NB4 (cell line): ENCODE results near the gene MRPL41.

Source experiments
- DNase-seq: peaks from one replicate; pipeline ENCODE4 v3.0.0; 2010; ENCODE audit warnings: low read depth
- H3K4me3 ChIP-seq: one replicate; pipeline ENCODE4 v1.5.1; 2011; ENCODE audit warnings: mild to moderate bottlenecking, low read depth, low read length, moderate library complexity
- MYC ChIP-seq: IDR thresholded peaks from 2 replicates; pipeline ENCODE4 v1.6.1; 2011; ENCODE audit warnings: low read depth, low read length
- POLR2A ChIP-seq: IDR thresholded peaks from 2 replicates; pipeline ENCODE4 v1.6.1; 2011; ENCODE audit warnings: mild to moderate bottlenecking; ENCODE audit not compliant: insufficient read length; ENCODE audit errors: extremely low read depth
- TF ChIP-seq, protein P1 (sequence below): IDR thresholded peaks from 2 replicates; pipeline ENCODE4 v1.6.1; 2011; ENCODE audit warnings: low read depth, low read length
- TF ChIP-seq, protein P2 (sequence below): IDR thresholded peaks from one replicate; pipeline ENCODE4 v1.5.1; 2012; ENCODE audit warnings: low read depth, low read length

MRPL41 gene

DNA sequence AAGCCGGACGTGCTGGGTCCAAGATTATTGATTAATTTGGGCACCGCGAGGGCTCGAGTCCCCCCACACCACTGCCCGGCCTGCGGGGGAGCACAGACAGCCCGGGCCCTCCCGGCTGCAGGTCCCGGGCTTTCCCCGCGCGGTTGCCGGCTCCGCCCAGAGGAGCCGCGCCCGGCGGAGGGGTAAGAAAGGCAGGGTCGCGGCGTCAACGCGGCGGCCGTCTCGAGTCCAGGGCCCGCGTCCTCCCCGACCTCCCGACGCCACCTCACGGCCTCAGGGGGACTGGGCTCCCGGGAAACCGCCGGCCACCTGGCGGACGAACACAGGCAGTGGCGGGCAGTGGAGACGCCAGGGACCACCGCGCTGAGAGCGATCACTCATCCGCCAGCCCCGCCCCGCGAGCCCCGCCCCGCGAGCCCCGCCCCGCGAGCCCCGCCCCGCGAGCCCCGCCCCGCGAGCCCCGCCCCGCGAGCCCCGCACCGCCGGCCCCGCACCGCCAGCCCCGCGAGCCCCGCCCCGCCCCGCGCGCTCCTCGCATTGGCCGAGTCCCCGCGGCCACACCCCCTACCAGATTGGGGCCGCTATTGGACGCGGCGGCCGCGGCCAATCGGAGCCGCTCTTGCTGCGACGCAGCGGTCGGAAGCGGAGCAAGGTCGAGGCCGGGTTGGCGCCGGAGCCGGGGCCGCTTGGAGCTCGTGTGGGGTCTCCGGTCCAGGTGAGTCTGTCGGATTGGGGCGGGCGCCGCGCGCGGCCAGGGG, at the start of gene MRPL41:
Gene MRPL41 (plus strand): TSS at position 616 of the 758 bp plus-strand sequence. CDS start 203 bp downstream, outside the sequence.
- peak; percentile 92 for DNase-seq
- peak; percentile 89 for TF ChIP-seq POLR2A
- TF ChIP-seq MYC = no peak
- TF ChIP-seq, protein P1, sequence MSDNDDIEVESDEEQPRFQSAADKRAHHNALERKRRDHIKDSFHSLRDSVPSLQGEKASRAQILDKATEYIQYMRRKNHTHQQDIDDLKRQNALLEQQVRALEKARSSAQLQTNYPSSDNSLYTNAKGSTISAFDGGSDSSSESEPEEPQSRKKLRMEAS = no peak
- TF ChIP-seq, protein P2, sequence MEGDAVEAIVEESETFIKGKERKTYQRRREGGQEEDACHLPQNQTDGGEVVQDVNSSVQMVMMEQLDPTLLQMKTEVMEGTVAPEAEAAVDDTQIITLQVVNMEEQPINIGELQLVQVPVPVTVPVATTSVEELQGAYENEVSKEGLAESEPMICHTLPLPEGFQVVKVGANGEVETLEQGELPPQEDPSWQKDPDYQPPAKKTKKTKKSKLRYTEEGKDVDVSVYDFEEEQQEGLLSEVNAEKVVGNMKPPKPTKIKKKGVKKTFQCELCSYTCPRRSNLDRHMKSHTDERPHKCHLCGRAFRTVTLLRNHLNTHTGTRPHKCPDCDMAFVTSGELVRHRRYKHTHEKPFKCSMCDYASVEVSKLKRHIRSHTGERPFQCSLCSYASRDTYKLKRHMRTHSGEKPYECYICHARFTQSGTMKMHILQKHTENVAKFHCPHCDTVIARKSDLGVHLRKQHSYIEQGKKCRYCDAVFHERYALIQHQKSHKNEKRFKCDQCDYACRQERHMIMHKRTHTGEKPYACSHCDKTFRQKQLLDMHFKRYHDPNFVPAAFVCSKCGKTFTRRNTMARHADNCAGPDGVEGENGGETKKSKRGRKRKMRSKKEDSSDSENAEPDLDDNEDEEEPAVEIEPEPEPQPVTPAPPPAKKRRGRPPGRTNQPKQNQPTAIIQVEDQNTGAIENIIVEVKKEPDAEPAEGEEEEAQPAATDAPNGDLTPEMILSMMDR = peak; percentile 18
- peak within 1 kb of the TSS; percentile 78 for H3K4me3 ChIP-seq

DNA sequence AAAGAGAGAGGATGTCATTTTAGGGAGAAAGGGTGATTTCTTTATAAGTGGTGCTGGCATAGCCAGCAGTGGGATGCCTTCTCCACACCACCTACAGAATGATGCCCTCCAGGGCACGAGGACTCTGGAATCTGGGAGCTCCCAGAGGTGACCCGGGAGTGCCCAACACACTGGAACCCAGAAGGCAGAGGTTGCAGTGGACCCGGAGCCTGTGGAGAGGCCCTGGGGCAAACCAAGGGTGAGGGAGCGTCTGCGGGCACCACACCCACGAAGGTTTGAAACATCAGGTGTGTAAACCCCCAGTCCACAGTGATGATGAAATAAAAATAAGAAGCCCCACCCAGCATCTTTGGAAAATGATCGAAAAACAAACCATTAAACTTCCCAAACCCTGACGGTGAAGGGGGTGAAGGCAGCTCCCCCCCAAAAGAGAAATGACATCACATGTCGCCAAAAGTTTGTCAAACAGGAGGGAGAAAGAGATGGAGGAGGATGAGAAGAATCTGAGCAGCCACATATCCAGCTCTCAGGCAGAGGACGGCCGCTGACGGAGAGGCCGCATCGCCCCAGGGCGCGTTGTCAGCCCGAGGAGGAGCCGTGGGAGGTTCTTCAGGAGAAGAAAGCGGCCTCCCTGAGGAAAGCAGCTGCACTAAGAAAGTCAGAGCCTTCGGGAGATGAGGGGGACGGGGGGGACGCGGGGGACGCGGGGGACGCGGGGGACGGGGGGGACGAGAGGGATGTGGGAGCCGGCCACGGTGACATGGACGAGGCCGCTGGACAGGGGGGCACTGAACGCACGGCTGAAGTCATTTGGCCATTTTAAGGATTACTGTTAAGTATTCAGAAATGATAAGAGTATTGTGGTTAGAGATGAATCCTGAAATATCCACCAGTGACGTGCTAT, 49.4 kb upstream of the MRPL41 start:
- no peak for DNase-seq
- no peak overlapping the region for H3K4me3 ChIP-seq
- no peak for TF ChIP-seq MYC
- TF ChIP-seq, protein P1 = no peak
- TF ChIP-seq, protein P2 = no peak
- no peak for TF ChIP-seq POLR2A

DNA sequence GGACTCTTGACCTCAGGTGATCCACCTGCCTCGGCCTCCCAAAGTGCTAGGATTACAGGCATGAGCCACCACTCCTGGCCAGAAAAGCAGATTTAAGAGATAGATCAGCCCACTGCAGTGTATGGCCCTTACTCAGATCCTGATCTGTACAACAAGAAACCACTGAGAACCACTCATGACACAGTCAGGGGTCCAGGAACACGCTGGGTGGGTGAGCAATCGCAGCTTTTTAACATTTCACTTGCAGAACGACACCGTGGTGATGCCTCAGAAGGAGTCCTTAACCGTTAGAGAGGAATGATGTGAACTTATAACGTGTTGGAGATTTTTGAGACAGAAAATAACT, 47.3 kb upstream of the MRPL41 start:
- DNase-seq = no peak
- TF ChIP-seq, protein P2 = no peak
- TF ChIP-seq, protein P1 = no peak
- no peak for TF ChIP-seq POLR2A
- no peak overlapping the region for H3K4me3 ChIP-seq

DNA sequence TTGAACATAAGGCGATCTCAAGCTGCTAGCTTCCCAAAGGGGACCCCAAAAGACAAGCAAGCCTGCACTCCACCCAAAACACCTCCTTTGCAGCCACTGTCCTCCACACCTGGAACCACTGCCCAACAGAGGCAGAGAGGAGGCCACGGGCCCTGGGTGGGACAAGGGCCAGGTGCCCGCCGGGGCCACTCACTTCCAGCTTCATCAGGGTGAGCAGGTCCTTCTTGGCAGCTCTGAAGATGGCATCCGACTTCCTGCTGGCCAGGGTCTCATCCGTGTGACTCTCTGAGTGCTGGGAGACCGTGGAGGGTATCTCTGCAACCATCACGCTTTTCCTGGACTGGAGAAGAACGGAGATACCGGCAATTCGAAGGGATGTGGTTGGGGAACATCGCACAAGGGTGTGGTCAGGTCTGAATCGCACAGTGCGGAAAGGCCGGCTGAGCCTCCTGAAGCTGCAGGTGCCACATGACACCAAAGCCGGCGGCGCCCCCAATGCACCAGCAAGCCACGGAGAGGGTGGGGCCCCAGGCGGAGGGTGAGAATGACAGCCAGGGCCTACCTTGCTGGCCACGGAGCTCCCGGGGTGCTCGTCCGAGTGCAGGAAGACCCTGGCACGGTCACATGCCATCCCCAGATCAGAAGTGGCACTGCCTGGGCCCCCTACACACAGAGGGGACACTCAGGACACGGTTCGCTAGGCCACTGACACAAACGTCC, 46.1 kb upstream of the MRPL41 start:
- DNase-seq = no peak
- no peak overlapping the region for H3K4me3 ChIP-seq
- TF ChIP-seq, protein P1 = no peak
- TF ChIP-seq MYC = no peak
- no peak for TF ChIP-seq POLR2A
- TF ChIP-seq, protein P2 = no peak

DNA sequence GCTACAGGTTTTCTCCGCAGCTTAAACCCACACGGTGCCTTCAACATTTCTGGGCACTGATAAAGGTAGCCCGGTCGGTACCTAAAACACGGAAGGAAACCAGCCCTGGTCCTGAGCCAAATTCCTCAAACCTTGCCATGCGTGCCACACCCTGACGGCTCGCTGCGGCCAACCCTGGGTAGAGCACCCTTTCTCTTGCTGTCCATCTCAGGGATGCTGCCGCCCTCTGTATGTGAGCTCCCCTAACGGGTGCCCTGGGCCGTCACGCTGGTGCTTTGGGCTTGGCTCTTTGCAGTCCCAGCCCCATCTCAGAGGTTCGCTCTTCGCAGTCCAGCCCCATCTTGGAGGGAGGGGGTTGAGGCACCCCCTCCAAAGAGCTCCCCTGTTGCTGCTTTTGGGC, 45.4 kb upstream of the MRPL41 start:
- DNase-seq = no peak
- no peak for TF ChIP-seq POLR2A
- TF ChIP-seq, protein P1 = no peak
- TF ChIP-seq, protein P2 = no peak
- no peak for TF ChIP-seq MYC
- H3K4me3 ChIP-seq = no peak overlapping the region
